Activated B cell treated with CpG ODN at 0.5 μM for 24 hours (primary cell): ENCODE data around the gene MON2. TPM values are rescaled to one million over a fixed set of nuclear protein-coding genes. Genes with fewer than 3 reads are reported as not detected.
"Not testable (repeated sequence)": the region's sequence is repeated elsewhere in the genome, so short reads cannot be mapped to it uniquely, and the experiment has no call there.

Experiments used
- ATAC-seq: fragments of 200-7000 bp; cut with Tn5 transposase; one replicate; pipeline ENCODE4 v1.10.0; 2021; ENCODE audit warnings: low read depth, mild to moderate bottlenecking, moderate library complexity
- CTCF ChIA-PET: fragments of 350-600 bp; sonication (Branson Sonifier 250); formaldehyde crosslinking; loops from one replicate; lab custom pipeline; 2021; ENCODE audit warnings: antibody characterized with exemption; lab: Charles Lee
- POLR2A ChIA-PET: fragments of 350-600 bp; sonication (Branson Sonifier 250); formaldehyde crosslinking; loops from one replicate; lab custom pipeline; 2021; ENCODE audit warnings: antibody characterized with exemption; lab: Charles Lee
- DNase-seq: peaks from one replicate; pipeline ENCODE4 v3.0.0; 2022
- H3K27ac Mint-ChIP-seq: one replicate; pipeline ENCODE4 v1.8.0; 2020; ENCODE audit warnings: mixed read lengths
- H3K27me3 Mint-ChIP-seq: one replicate; pipeline ENCODE4 v1.8.0; 2021; ENCODE audit warnings: mixed read lengths
- H3K36me3 Mint-ChIP-seq: one replicate; pipeline ENCODE4 v1.8.0; 2021; ENCODE audit warnings: low read depth, mixed read lengths
- H3K4me1 Mint-ChIP-seq: one replicate; pipeline ENCODE4 v1.8.0; 2021; ENCODE audit warnings: mixed read lengths
- H3K4me3 Mint-ChIP-seq: one replicate; pipeline ENCODE4 v1.8.0; 2020; ENCODE audit warnings: mild to moderate bottlenecking, mixed read lengths
- H3K9me3 Mint-ChIP-seq: one replicate; pipeline ENCODE4 v1.8.0; 2020; ENCODE audit warnings: mixed read lengths
- CTCF ChIP-seq: fragments of 200-600 bp; IDR thresholded peaks from one replicate; pipeline ENCODE4 v1.8.0; 2022; ENCODE audit warnings: antibody characterized with exemption, mild to moderate bottlenecking
- intact Hi-C: fragments of 100-400 bp; cut with micrococcal nuclease; formaldehyde crosslinking; loops from one replicate; pipeline ENCODE4 v1.15.1; 2024
- total RNA-seq: library from RNA; stranded (reverse); gene quantifications from 2 replicates; pipeline ENCODE4 v1.2.3, GENCODE V29; 2022

Gene MON2
- total RNA-seq, 1 donor from 2014 or later = 69.9 TPM

DNA sequence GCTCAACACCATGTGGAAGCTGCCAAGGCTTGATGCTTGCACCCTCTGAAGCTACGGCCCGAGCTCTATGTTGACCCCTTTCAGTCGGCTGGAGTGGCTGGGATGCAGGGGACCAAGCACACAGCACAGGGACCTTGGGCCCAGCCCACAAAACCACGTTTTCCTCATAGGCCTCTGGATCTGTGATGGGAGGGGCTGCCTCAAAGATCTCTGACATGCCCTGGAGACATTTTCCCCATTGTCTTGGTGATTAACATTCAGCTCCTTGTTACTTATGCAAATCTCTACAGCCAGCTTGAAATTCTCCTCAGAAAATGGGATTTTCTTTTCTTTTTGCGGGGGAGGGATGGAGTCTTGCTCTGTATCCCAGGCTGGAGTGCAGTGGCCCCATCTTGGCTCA, 46.3 kb downstream of the MON2 start:
- Mint-ChIP-seq H3K27ac (no peak overlapping the region), H3K4me1 (no peaks in the 10 kb centered on the region), H3K9me3 (peaks cover 9% of the 10 kb centered on the region), H3K36me3 (peaks cover 64% of the 10 kb centered on the region), H3K4me3 (no peak overlapping the region), H3K27me3 (no peaks in the 10 kb centered on the region)
- DNase-seq = no peak
- ATAC-seq = no peak
- CTCF ChIA-PET = no interaction called here
- intact Hi-C loops = no loop called here
- POLR2A ChIA-PET = no interaction called here
- TF ChIP-seq CTCF = no peak

GRCh38 chr12:62514080-62514479, 47.5 kb downstream of the MON2 start:
- intact Hi-C loops, H3K9me3 Mint-ChIP-seq, DNase-seq, POLR2A ChIA-PET, CTCF ChIA-PET, H3K27ac Mint-ChIP-seq, H3K4me3 Mint-ChIP-seq, H3K27me3 Mint-ChIP-seq, H3K4me1 Mint-ChIP-seq, ATAC-seq: not testable (repeated sequence)
- H3K36me3 Mint-ChIP-seq = peaks cover 64% of the 10 kb centered on the region

DNA sequence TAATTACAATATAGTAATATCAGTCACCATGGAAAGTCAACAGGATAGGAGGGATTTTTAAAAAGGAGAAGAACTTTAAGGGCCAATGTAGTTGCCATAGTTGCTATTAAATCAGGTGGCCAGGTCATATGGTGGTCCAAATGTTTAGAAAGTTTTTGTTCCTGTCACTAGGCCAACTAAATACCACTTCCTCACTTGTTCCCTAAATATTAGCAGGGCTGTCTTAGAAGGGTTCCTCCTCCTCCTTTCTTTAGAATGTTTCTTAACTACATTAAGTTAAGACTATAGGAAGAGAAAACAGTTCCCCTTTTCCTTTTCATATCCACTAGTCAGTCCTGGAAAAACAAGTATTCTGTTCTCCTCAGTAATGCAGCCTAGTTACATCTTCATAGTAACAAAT, 50.3 kb downstream of the MON2 start:
- CTCF ChIA-PET = no interaction called here
- POLR2A ChIA-PET = no interaction called here
- H3K27ac Mint-ChIP-seq = no peak overlapping the region

DNA sequence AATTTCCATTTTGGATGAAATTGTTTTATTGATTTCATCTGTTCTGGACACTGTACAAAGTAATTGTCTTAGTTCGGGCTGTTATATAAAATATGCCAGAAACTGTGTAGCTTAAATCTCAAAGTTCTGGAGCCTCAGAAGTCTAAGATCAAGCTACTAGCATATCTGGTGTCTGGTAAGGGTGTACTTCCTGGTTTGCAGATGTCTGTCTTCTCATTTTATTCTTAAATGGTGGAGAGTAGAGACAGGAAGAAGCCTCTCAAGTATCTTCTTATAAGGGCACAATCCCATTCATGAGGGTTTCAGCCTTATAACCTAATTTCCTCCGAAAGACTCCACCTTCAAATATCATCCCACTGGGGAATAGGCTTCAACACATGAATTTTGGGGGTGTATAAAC, 51.3 kb downstream of the MON2 start:
- Mint-ChIP-seq H3K36me3 (peaks cover 45% of the 10 kb centered on the region), H3K4me1 (no peaks in the 10 kb centered on the region), H3K27ac (no peak overlapping the region), H3K9me3 (peaks cover 4% of the 10 kb centered on the region), H3K27me3 (no peaks in the 10 kb centered on the region), H3K4me3 (no peak overlapping the region)
- intact Hi-C loops = no loop called here
- no peak for TF ChIP-seq CTCF
- no peak for DNase-seq
- ATAC-seq = no peak
- ChIA-PET CTCF (no interaction called here), POLR2A (no interaction called here)

More for the DNA sequence above, 50.3 kb downstream of the MON2 start:
- Mint-ChIP-seq H3K9me3 (peaks cover 5% of the 10 kb centered on the region), H3K4me1 (no peaks in the 10 kb centered on the region), H3K4me3 (no peak overlapping the region), H3K36me3 (peaks cover 49% of the 10 kb centered on the region), H3K27me3 (no peaks in the 10 kb centered on the region)
- intact Hi-C loops = no loop called here
- TF ChIP-seq CTCF = no peak
- ATAC-seq (no peak), DNase-seq (no peak)

DNA sequence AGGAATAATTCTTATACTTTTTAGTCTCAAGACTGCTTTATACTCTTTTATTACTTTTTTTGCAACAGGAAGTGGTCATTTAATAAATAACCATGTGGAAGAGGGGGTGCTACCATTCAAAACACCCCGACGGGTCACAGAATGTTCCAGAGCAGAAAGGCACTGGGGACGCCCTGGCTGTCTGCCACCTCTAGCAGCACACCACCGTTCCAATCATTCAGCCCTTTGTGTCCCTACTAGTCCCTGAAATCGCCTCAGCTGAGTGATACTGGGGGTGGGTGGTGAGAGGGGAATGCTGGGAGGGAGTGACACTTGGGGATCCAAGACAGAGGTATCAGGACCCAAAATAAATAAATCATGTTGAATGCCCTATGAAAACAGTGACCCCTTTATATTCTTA, 52.4 kb downstream of the MON2 start:
- ChIA-PET CTCF (interaction anchor here (1.0 kb wide), 1 partner anchor 81 kb away, joined by 3 read pairs; no protein-coding TSS in a partner anchor), POLR2A (no interaction called here)
- DNase-seq (no peak), ATAC-seq (no peak)
- H3K4me1 Mint-ChIP-seq = no peaks in the 10 kb centered on the region
- H3K27me3 Mint-ChIP-seq = no peaks in the 10 kb centered on the region
- peaks cover 2% of the 10 kb centered on the region for H3K9me3 Mint-ChIP-seq
- intact Hi-C loops = no loop called here
- no peak overlapping the region for H3K4me3 Mint-ChIP-seq
- H3K36me3 Mint-ChIP-seq = peaks cover 41% of the 10 kb centered on the region
- no peak overlapping the region for H3K27ac Mint-ChIP-seq
- no peak for TF ChIP-seq CTCF

DNA sequence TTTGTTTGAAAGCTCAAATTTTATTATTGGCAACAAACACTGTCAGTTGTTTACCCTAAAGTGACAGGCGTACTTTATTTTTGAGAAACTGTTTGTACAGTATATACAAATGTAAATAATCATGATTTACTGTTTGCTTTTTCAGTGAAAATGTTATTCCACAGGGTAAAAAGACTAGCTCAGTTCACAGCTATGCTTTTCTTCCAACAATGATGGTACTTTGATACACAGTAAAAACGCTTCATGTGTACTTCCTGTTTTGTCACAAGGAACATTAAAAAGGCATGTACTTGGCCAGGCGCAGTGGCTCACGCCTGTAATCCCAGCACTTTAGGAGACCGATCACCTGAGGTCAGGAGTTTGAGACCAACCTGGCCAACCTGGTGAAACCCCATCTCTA, 53.7 kb downstream of the MON2 start:
- no peak for TF ChIP-seq CTCF
- Mint-ChIP-seq H3K27ac (no peak overlapping the region), H3K9me3 (no peaks in the 10 kb centered on the region), H3K27me3 (no peaks in the 10 kb centered on the region), H3K36me3 (peaks cover 39% of the 10 kb centered on the region), H3K4me3 (no peak overlapping the region), H3K4me1 (no peaks in the 10 kb centered on the region)
- DNase-seq = no peak
- no peak for ATAC-seq
- POLR2A ChIA-PET = no interaction called here
- CTCF ChIA-PET = no interaction called here
- intact Hi-C loops = no loop called here
